Glutamatergic neuron (in vitro differentiated cells): Measurements from ENCODE around the gene ZNF799. TPM values are rescaled to one million over a fixed set of nuclear protein-coding genes. Genes with fewer than 3 reads are reported as not detected.
"Not testable (repeated sequence)": the region's sequence is repeated elsewhere in the genome, so short reads cannot be mapped to it uniquely, and the experiment has no call there.

Experiments used
- DNase-seq: peaks from one replicate; pipeline ENCODE4 v3.0.0; 2022
- H3K27ac Mint-ChIP-seq: one replicate; pipeline ENCODE4 v1.8.0; 2020; ENCODE audit warnings: mild to moderate bottlenecking, mixed read lengths, inconsistent platforms; ENCODE audit not compliant: unreplicated experiment
- H3K27me3 Mint-ChIP-seq: one replicate; pipeline ENCODE4 v1.8.0; 2020; ENCODE audit warnings: mild to moderate bottlenecking, moderate library complexity, mixed read lengths, inconsistent platforms; ENCODE audit not compliant: unreplicated experiment
- H3K36me3 Mint-ChIP-seq: one replicate; pipeline ENCODE4 v1.8.0; 2020; ENCODE audit warnings: mild to moderate bottlenecking, mixed read lengths, inconsistent platforms; ENCODE audit not compliant: unreplicated experiment
- H3K4me1 Mint-ChIP-seq: one replicate; pipeline ENCODE4 v1.8.0; 2020; ENCODE audit warnings: mild to moderate bottlenecking, low read depth, mixed read lengths, inconsistent platforms; ENCODE audit not compliant: unreplicated experiment
- H3K4me3 Mint-ChIP-seq: one replicate; pipeline ENCODE4 v1.8.0; 2020; ENCODE audit warnings: mild to moderate bottlenecking, mixed read lengths, inconsistent platforms; ENCODE audit not compliant: unreplicated experiment
- H3K9me3 Mint-ChIP-seq: one replicate; pipeline ENCODE4 v1.8.0; 2020; ENCODE audit warnings: mild to moderate bottlenecking, moderate library complexity, mixed read lengths, inconsistent platforms; ENCODE audit not compliant: unreplicated experiment
- CTCF ChIP-seq: fragments of 200-600 bp; sonication (generic); IDR thresholded peaks from one replicate; pipeline ENCODE4 v1.5.0; 2021; ENCODE audit not compliant: partially characterized antibody, unreplicated experiment
- total RNA-seq: library from RNA; stranded (reverse); fragmentation: NEBNext Ultra II Directional; extraction: Animal tissue kit (Norgen Biotek cat#: 25700); gene quantifications from one replicate; pipeline ENCODE4 v1.2.1, GENCODE V29; 2021; ENCODE audit not compliant: unreplicated experiment

The ZNF799 gene
- total RNA-seq, 1 donor from 2014 or later = 2.6 TPM

GRCh38 chr19:12364391-12365235, 36.5 kb downstream of the ZNF799 start:
- Mint-ChIP-seq H3K9me3 (peaks cover 11% of the 10 kb centered on the region), H3K36me3 (peaks cover 9% of the 10 kb centered on the region), H3K27me3 (peaks cover 9% of the 10 kb centered on the region), H3K4me3 (peak overlapping the region; percentile 87), H3K4me1 (peaks cover 2% of the 10 kb centered on the region), H3K27ac (peak overlapping the region; percentile 64)
- peak; percentile 15 for DNase-seq
- no peak for TF ChIP-seq CTCF

DNA sequence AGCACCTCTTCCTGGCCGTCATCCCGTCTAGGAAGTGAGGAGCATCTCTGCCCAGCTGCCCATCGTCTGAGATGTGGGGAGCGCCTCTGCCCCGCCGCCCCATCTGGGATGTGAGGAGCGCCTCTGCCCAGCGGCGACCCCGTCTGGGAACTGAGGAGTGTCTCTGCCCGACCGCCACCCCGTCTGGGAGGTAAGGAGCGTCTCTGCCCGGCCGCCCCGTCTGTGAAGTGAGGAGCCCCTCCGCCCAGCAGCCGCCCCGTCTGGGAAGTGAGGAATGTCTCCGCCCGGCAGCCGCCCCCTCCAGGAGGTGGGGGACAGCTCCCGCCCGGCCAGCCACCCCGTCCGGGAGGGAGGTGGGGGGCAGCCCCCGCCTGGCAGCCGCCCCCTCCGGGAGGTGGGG, 38.8 kb downstream of the ZNF799 start:
- not testable (repeated sequence) for H3K4me3 Mint-ChIP-seq, H3K27ac Mint-ChIP-seq, DNase-seq, H3K4me1 Mint-ChIP-seq, H3K27me3 Mint-ChIP-seq
- H3K9me3 Mint-ChIP-seq = peaks cover 16% of the 10 kb centered on the region
- H3K36me3 Mint-ChIP-seq = peaks cover 17% of the 10 kb centered on the region

DNA sequence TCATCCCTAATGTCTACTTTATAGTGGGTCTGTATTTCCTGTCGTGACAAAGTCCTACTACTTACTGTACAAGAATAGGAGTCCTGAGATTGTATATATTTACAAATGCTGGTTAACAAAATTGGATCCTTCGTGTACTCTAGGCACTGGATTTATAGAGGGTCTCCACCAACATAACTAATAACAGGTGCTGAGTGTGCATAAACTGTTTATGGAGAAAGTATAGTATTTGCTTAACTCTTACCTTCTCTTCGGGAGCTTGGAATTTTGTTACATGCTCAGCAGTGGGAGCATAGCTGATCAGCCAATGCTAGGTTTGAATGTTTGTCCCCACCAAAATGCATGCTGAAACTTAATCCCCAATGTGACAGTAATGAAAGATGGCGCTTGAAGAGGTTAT, 47.7 kb downstream of the ZNF799 start:
- no peak for TF ChIP-seq CTCF
- DNase-seq = no peak
- H3K4me3 Mint-ChIP-seq = no peak overlapping the region
- no peak overlapping the region for H3K27ac Mint-ChIP-seq
- no peaks in the 10 kb centered on the region for H3K27me3 Mint-ChIP-seq
- no peaks in the 10 kb centered on the region for H3K4me1 Mint-ChIP-seq
- peaks cover 12% of the 10 kb centered on the region for H3K9me3 Mint-ChIP-seq
- H3K36me3 Mint-ChIP-seq = peaks cover 35% of the 10 kb centered on the region

DNA sequence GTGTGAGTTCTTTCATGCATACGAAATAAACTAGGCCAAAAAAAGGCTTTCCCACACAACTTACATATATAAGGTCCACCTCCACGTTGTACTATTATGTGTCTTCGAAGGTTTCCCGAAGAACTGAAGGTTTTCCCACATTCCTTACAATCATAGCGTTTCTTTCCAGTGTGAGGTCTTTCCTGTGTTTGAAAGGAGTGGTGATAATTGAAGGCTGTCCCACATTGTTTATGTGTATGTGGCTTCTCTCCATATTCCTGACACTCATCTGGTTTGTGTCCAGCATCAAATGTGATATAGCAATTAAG, 50.2 kb downstream of the ZNF799 start:
- H3K27ac Mint-ChIP-seq = no peak overlapping the region
- H3K27me3 Mint-ChIP-seq = no peaks in the 10 kb centered on the region
- TF ChIP-seq CTCF = no peak
- no peak overlapping the region for H3K4me3 Mint-ChIP-seq
- peaks cover 8% of the 10 kb centered on the region for H3K9me3 Mint-ChIP-seq
- no peak for DNase-seq
- no peaks in the 10 kb centered on the region for H3K4me1 Mint-ChIP-seq
- peaks cover 42% of the 10 kb centered on the region for H3K36me3 Mint-ChIP-seq

- H3K36me3 Mint-ChIP-seq = peaks cover 42% of the 10 kb centered on the region
- TF ChIP-seq CTCF = no peak
- no peaks in the 10 kb centered on the region for H3K4me1 Mint-ChIP-seq
- H3K9me3 Mint-ChIP-seq = peaks cover 8% of the 10 kb centered on the region
- H3K27me3 Mint-ChIP-seq = no peaks in the 10 kb centered on the region
- H3K27ac Mint-ChIP-seq = no peak overlapping the region
- H3K4me3 Mint-ChIP-seq = no peak overlapping the region
- DNase-seq = no peak
Measured at GRCh38 chr19:12350185-12350889, 50.7 kb downstream of the ZNF799 start.
